ENCODE results near the gene MAGI1.
A peak's percentile ranks its signal among the peaks of the same experiment; 100 is the strongest.

The MAGI1 gene

GRCh38 chr3:65443739-65444446, 594.8 kb downstream of the MAGI1 start:
- DNase-seq = no peak

GRCh38 chr3:65439641-65440284, 599.0 kb downstream of the MAGI1 start:
- DNase-seq = peak; percentile 84

- no peak for DNase-seq
Observed at GRCh38 chr3:65438612-65439011, 600.1 kb downstream of the MAGI1 start.

- no peak for DNase-seq
Observed at GRCh38 chr3:65438096-65438495, 600.6 kb downstream of the MAGI1 start.

GRCh38 chr3:65436580-65436979, 602.1 kb downstream of the MAGI1 start:
- DNase-seq = peak; percentile 36

- no peak for DNase-seq
Observed at GRCh38 chr3:65433480-65433879, 605.2 kb downstream of the MAGI1 start.

- DNase-seq = no peak
Observed at GRCh38 chr3:65432388-65433003, 606.2 kb downstream of the MAGI1 start.

GRCh38 chr3:65425880-65426279, 612.8 kb downstream of the MAGI1 start:
- no peak for DNase-seq

- no peak for DNase-seq
Observed at GRCh38 chr3:65422154-65422553, 616.6 kb downstream of the MAGI1 start.

- no peak for DNase-seq
Observed at GRCh38 chr3:65419233-65419632, 619.5 kb downstream of the MAGI1 start.

GRCh38 chr3:65413891-65414290, 624.8 kb downstream of the MAGI1 start:
- DNase-seq = no peak

GRCh38 chr3:65412588-65412987, 626.1 kb downstream of the MAGI1 start:
- DNase-seq = peak; percentile 50

GRCh38 chr3:65411367-65411766, 627.4 kb downstream of the MAGI1 start:
- no peak for DNase-seq

- DNase-seq = no peak
Observed at GRCh38 chr3:65409176-65409569, 629.5 kb downstream of the MAGI1 start.

- DNase-seq = no peak
Observed at GRCh38 chr3:65408531-65409175, 630.1 kb downstream of the MAGI1 start.

- DNase-seq = no peak
Observed at GRCh38 chr3:65406470-65406869, 632.2 kb downstream of the MAGI1 start.

GRCh38 chr3:65402597-65402996, 636.1 kb downstream of the MAGI1 start:
- DNase-seq = no peak

GRCh38 chr3:65401359-65402305, 637.1 kb downstream of the MAGI1 start:
- DNase-seq = peak; percentile 16

GRCh38 chr3:65400899-65401298, 637.8 kb downstream of the MAGI1 start:
- no peak for DNase-seq

- DNase-seq = no peak
Observed at GRCh38 chr3:65398953-65399352, 639.8 kb downstream of the MAGI1 start.

GRCh38 chr3:65396078-65396477, 642.6 kb downstream of the MAGI1 start:
- DNase-seq = no peak

- no peak for DNase-seq
Observed at GRCh38 chr3:65391068-65391467, 647.6 kb downstream of the MAGI1 start.

GRCh38 chr3:65385805-65386204, 652.9 kb downstream of the MAGI1 start:
- no peak for DNase-seq

Data from midbrain (tissue), 1 donor.